Lung (tissue), 12 donors: Measurements from ENCODE around the gene PALMD. TPM values are rescaled to one million over a fixed set of nuclear protein-coding genes. Genes with fewer than 3 reads are reported as not detected.

Experiments used
- ATAC-seq: fragments of 200-7000 bp; cut with Tn5 transposase; one replicate; pipeline ENCODE4 v1.9.1; 2020; ENCODE audit warnings: moderate number of reproducible peaks; ENCODE audit not compliant: insufficient read depth, low FRiP score
- DNase-seq, 3 donors: peaks; one replicate each; pipeline ENCODE4 v3.0.0-alpha.2; 2013 to 2017
- H3K27ac ChIP-seq, 2 donors: one replicate each; pipeline ENCODE4 v1.5.1; 2013; ENCODE audit warnings: mild to moderate bottlenecking in 2 of 2, moderate library complexity in 2 of 2, control low read depth in 1 of 2, inconsistent platforms in 1 of 2, low read depth in 1 of 2, low read length in 1 of 2
- H3K27me3 ChIP-seq, 3 donors: one replicate each; pipeline ENCODE4 v1.5.1; 2013; ENCODE audit warnings: low read length in 2 of 3; ENCODE audit not compliant: control insufficient read depth in 3 of 3, insufficient read depth in 3 of 3
- H3K36me3 ChIP-seq, 4 donors: one replicate each; pipeline ENCODE4 v1.5.1; 2013; ENCODE audit warnings: low read length in 4 of 4, mild to moderate bottlenecking in 1 of 4, moderate library complexity in 1 of 4; ENCODE audit not compliant: control insufficient read depth in 4 of 4, insufficient read depth in 4 of 4
- H3K4me1 ChIP-seq, 5 donors: one replicate each; pipeline ENCODE4 v1.5.1; 2013; ENCODE audit warnings: low read length in 5 of 5, mild to moderate bottlenecking in 2 of 5, moderate library complexity in 1 of 5; ENCODE audit not compliant: control insufficient read depth in 5 of 5, insufficient read depth in 5 of 5
- H3K4me3 ChIP-seq: one replicate; pipeline ENCODE4 v1.5.1; 2013; ENCODE audit warnings: mild to moderate bottlenecking, control low read depth, moderate library complexity
- H3K9ac ChIP-seq, 2 donors: one replicate each; pipeline ENCODE4 v1.5.1; 2013; ENCODE audit warnings: low read length in 2 of 2, control low read depth in 1 of 2; ENCODE audit not compliant: insufficient read depth in 1 of 2
- H3K9me3 ChIP-seq, 4 donors: one replicate each; pipeline ENCODE4 v1.5.1; 2013; ENCODE audit warnings: low read length in 3 of 4, mild to moderate bottlenecking in 1 of 4, moderate library complexity in 1 of 4; ENCODE audit not compliant: control insufficient read depth in 4 of 4, insufficient read depth in 3 of 4
- WGBS, 2 donors: extraction: QIAGEN DNeasy Blood & Tissue Kit; methylation state at CpG; one replicate each; pipeline ENCODE4 v1.1.7; 2013; 5-methylcytosine and 5-hydroxymethylcytosine counted together
- polyA plus RNA-seq, 2 donors: library from polyadenylated mRNA; stranded (reverse); fragments of 200-250 nt; gene quantifications; one replicate each; pipeline ENCODE4 v1.2.1, GENCODE V29; 2013
- total RNA-seq, 2 donors: library from RNA; depleted of rRNA in 1 of 2; stranded (reverse); fragments of >200 nt in 1 of 2; gene quantifications; one replicate each; pipeline ENCODE4 v1.2.1, GENCODE V29; 2014 to 2021
- TF ChIP-seq, protein P1 (sequence below): IDR thresholded peaks from 2 replicates; pipeline ENCODE4 v1.5.1; 2012; ENCODE audit warnings: mild to moderate bottlenecking; ENCODE audit errors: control extremely low read depth, extremely low read depth
- donor health status: control.
- donor health status: control.
- donor health status: Bipolar disorder and iron deficiency.
- donor health status: healthy.
- donor health status: DM: yes; HTN: yes; CAD: no.

Gene PALMD
- total and polyA plus RNA-seq, 4 donors: 10.5 to 32.2 (median 22.0) TPM

DNA sequence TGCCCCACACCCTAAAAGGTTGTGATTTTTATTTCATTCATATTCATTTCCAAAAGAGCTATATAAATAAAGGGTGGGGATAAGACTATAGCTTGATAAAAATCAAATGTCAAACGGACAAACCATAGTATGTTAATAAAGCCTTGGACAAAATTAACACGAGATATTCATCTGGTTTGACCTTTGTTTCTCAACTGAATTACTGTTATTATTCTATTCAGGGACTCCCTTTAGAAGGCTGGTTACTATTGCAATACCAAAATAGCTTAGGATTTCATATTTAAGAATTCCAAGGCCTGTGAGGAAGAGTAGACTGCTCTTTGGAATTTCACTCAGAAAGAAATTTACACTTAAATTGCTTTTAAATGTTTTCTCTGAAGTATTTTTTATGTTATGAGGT is 10.2 kb upstream of the PALMD start:
- H3K9ac ChIP-seq: no peak overlapping the region
- H3K4me3 ChIP-seq: no peak overlapping the region
- no peaks in the 10 kb centered on the region for H3K9me3 ChIP-seq
- TF ChIP-seq, protein P1, sequence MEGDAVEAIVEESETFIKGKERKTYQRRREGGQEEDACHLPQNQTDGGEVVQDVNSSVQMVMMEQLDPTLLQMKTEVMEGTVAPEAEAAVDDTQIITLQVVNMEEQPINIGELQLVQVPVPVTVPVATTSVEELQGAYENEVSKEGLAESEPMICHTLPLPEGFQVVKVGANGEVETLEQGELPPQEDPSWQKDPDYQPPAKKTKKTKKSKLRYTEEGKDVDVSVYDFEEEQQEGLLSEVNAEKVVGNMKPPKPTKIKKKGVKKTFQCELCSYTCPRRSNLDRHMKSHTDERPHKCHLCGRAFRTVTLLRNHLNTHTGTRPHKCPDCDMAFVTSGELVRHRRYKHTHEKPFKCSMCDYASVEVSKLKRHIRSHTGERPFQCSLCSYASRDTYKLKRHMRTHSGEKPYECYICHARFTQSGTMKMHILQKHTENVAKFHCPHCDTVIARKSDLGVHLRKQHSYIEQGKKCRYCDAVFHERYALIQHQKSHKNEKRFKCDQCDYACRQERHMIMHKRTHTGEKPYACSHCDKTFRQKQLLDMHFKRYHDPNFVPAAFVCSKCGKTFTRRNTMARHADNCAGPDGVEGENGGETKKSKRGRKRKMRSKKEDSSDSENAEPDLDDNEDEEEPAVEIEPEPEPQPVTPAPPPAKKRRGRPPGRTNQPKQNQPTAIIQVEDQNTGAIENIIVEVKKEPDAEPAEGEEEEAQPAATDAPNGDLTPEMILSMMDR: no peak
- no peaks in the 10 kb centered on the region for H3K27me3 ChIP-seq
- no peak overlapping the region for H3K27ac ChIP-seq
- ATAC-seq (no peak), DNase-seq (no peak)
- no peaks in the 10 kb centered on the region for H3K36me3 ChIP-seq
- peaks cover 0 to 5% (median 0%) of the 10 kb centered on the region in 5 donors for H3K4me1 ChIP-seq
- 76 to 89% methylated on average over 2 of the region's 2 CpGs for WGBS, 2 donors

DNA sequence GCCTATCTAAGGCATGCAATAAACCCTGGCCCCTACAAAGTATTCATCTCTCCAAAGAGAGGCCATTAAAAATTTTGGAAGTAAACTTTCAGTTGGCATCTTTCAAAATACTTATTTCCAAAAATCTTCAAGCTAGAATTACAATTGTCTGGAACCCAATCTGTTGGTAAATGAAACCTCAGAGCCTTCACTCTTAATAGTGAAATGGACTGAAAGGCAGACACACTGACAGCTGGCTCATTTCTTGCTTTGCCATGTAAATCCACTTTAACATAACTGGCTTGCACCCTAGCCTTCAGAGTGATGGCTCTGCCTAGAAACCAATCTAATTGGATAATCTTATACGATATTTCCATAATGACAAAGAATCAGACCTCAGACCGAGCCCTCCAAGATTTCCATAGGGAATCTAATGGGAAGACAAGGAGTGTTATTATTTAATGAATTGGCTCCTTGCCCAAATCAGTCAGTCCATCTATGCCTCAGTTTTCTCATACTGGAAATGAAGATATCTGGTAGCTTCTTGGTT is 9.2 kb upstream of the PALMD start:
- H3K36me3 ChIP-seq: no peaks in the 10 kb centered on the region
- H3K9ac ChIP-seq: no peak overlapping the region
- no peaks in the 10 kb centered on the region for H3K27me3 ChIP-seq
- 77 to 93% methylated on average over 2 of the region's 2 CpGs for WGBS, 2 donors
- DNase-seq (no peak), ATAC-seq (no peak)
- peaks cover 0 to 5% (median 0%) of the 10 kb centered on the region in 5 donors for H3K4me1 ChIP-seq
- H3K27ac ChIP-seq: no peak overlapping the region
- no peaks in the 10 kb centered on the region for H3K9me3 ChIP-seq
- TF ChIP-seq, protein P1: no peak
- no peak overlapping the region for H3K4me3 ChIP-seq

DNA sequence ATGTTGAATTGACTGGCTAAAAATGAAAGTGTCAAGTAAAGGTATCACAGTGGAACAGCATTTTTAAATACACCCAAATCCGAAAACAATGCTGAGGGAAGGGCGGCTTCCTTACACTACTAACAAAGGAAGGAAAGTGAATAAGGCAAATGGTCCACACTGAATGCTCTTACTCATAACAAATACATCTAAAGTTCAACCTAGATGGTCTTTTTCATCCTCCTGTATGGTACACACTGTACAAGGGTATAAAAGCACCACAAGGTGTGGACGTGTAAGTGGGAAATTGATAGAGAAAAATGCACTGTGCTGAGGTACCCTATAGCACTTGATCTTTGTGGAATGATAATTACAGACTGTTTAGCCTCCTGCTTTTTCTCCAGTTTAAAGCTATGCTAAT is 7.1 kb upstream of the PALMD start:
- Histone ChIP-seq H3K4me1 (peaks cover 0 to 5% (median 0%) of the 10 kb centered on the region in 5 donors), H3K27me3 (no peaks in the 10 kb centered on the region), H3K36me3 (no peaks in the 10 kb centered on the region), H3K9me3 (no peaks in the 10 kb centered on the region), H3K9ac (no peak overlapping the region), H3K27ac (no peak overlapping the region), H3K4me3 (no peak overlapping the region)
- 69 to 76% methylated on average over 3 of the region's 3 CpGs for WGBS, 2 donors
- DNase-seq: no peak
- no peak for ATAC-seq
- TF ChIP-seq, protein P1: no peak

DNA sequence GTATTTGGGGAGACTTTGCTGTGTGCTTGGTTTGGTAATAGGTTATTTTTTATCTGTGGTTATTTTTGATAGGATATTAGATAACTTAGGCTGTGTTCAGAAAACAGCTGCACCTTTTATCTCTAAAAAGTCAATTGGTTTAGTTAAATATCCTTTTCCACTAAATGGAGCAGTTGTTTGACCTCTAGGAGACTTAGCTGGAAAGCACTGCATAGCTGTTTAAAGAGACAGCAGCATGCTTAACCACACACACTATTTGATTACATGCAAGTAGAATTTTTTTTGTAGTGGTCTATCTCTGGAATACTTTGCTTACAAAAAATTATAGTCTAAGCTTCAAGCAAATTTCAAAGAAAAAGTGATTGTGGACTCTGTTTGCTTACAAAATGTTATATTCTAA is 6.5 kb upstream of the PALMD start:
- no peak for DNase-seq
- Histone ChIP-seq H3K9ac (no peak overlapping the region), H3K9me3 (no peaks in the 10 kb centered on the region), H3K4me3 (no peak overlapping the region), H3K27me3 (no peaks in the 10 kb centered on the region), H3K4me1 (peaks cover 0 to 5% (median 0%) of the 10 kb centered on the region in 5 donors), H3K27ac (peak overlapping the region in 1 of 2 donors; percentile 60), H3K36me3 (no peaks in the 10 kb centered on the region)
- no peak for ATAC-seq
- TF ChIP-seq, protein P1: no peak
